LNCaP clone FGC (cell line): Measurements from ENCODE around the gene HIGD1C.

Source experiments
- DNase-seq: peaks from one replicate; pipeline ENCODE4 v3.0.0-alpha.2; 2011; ENCODE audit warnings: low read depth
- H3K4me3 ChIP-seq: 2 replicates; pipeline ENCODE4 v1.5.1; 2011; ENCODE audit warnings: mild to moderate bottlenecking, low read depth, low read length, control low read depth
- CTCF ChIP-seq: IDR thresholded peaks from 2 replicates; pipeline ENCODE4 v1.5.1; 2012; ENCODE audit warnings: mild to moderate bottlenecking; ENCODE audit not compliant: control insufficient read depth, insufficient read depth; ENCODE audit errors: extremely low read depth

The HIGD1C gene

DNA sequence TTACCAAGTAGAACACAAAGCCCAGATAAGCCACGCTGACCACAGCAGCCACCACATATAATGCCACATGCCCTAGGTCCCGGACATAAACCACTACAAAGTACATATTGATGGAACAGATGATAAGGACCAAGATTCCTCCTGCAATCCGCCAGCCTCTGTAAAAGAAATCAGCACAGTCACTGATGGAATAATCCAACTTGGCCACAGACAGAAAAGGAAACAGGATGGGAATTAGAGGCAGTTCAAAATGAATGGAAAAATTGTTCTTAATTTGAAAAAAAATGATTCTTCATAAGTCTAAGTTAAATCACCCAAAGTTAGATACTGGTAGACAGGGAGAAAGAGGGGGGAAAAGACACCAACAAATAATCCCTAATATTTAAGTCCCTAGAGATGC, 38.4 kb downstream of the HIGD1C start:
- DNase-seq = no peak
- no peak overlapping the region for H3K4me3 ChIP-seq
- no peak for TF ChIP-seq CTCF

DNA sequence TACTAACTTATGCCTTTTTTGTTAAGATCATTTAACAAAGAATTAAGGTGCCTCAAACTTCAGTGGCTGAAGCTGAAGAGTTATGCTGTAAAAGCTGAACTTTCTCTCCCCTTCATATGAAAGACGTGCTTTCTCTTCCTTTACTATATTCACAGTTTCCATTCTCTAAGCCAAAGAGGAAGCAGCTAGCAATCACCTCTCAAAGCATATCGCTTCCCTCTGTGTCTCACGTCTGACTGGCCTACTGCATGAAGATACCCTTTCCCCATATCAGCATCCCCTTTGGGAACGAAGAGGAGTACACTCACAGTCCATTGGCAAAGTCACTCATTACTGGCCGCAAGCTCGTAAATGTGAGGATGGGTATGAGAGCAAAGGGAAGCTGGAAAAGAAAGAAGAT, 38.9 kb downstream of the HIGD1C start:
- DNase-seq = no peak
- H3K4me3 ChIP-seq = no peak overlapping the region
- no peak for TF ChIP-seq CTCF

GRCh38 chr12:50992819-50993218, 40.5 kb downstream of the HIGD1C start:
- no peak overlapping the region for H3K4me3 ChIP-seq
- TF ChIP-seq CTCF = no peak
- no peak for DNase-seq

DNA sequence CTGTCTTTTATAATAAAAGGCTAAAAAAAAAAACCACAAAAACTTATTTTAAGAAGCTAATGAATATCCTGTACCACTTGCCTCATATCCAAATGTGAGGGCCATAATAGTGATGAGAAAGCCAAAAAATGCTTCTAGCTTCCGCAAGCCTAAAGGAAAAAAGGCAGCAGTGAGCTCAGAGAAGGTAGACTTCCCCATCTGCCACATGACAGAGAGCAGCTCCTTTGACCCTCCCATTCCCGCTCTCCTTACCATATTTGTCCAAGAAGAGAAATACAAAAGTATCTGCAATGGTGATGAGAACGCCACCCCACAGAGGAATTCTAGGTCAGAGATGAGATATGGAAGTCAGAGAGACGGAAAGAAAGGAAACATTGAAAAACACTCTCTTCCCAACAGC, 46.7 kb downstream of the HIGD1C start:
- DNase-seq = no peak
- no peak overlapping the region for H3K4me3 ChIP-seq
- no peak for TF ChIP-seq CTCF

DNA sequence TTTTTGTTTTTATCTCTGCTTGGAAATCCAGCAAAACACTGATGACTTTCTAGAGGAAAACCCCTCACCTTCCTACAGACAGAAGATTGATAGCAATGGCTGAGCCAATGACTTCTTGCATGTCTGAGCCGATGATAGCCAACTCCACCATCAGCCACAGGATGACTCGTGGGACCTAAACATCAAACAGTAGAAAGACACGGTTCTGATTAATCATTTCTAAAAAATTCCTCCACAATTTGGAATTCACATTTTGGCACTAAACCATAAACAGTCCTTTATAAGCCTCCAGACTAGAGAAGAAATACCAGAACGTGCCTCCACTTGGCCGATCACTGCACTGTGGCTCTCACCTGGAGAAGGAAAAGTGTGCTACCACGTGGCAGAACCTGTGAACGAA, 47.9 kb downstream of the HIGD1C start:
- no peak overlapping the region for H3K4me3 ChIP-seq
- no peak for TF ChIP-seq CTCF
- DNase-seq = no peak

DNA sequence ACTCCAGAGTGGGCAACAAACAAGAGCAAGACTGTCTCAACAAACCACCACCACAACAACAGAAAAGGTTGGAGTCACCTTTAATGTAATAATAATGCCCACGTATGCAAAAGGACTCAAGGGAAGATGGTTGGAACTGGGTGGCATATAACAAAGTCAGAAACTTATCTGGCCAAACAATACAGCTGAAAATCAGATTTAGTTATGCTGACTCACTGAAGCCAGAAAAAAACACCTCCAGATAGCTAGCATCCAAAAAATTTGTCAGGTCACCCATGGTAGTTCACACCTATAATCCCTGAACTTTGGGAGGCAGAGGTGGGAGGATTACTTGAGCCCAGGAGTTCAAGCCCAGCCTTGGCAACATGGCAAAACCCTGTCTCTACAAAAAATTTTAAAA, 49.5 kb downstream of the HIGD1C start:
- no peak for DNase-seq
- no peak overlapping the region for H3K4me3 ChIP-seq
- TF ChIP-seq CTCF = no peak

DNA sequence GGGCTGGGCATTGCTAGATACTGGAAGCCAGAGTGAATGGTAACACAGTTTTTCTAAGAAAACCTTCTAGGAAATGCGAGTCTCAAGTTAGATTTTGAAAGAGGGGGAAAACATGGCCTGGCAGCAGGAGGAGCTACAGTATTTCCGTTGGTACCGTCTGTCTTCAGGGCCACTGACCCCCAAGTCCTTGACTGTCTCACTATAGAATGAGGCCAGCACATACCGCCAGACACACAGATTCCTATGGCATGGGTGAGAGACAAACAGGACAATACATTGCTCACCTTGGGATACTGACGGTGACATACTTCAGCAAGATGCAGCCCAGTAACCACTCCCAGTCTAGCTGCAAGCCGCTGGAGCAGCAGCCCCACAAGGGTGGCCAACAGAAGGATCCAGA, 52.2 kb downstream of the HIGD1C start:
- no peak for TF ChIP-seq CTCF
- no peak overlapping the region for H3K4me3 ChIP-seq
- no peak for DNase-seq
